DOHH2 (cell line): Measurements from ENCODE around the gene ADK.

Experiments used
- H3F3A ChIP-seq: fragments of 200-600 bp; sonication (generic), shearing (Covaris generic); 2 replicates; pipeline ENCODE4 v1.6.0; 2016; ENCODE audit warnings: antibody characterized with exemption, mild to moderate bottlenecking; ENCODE audit not compliant: control insufficient read depth, insufficient read depth
- H3K27ac ChIP-seq: fragments of 200-600 bp; sonication (generic); 2 replicates; pipeline ENCODE4 v1.5.1; 2014; ENCODE audit warnings: low read depth, mild to moderate bottlenecking, low read length, moderate library complexity
- H3K27me3 ChIP-seq: fragments of 200-600 bp; sonication (generic); 2 replicates; pipeline ENCODE4 v1.6.1; 2014; ENCODE audit warnings: mild to moderate bottlenecking, low read length, mixed read lengths; ENCODE audit not compliant: control insufficient read depth
- H3K36me3 ChIP-seq: fragments of 200-600 bp; sonication (generic); 2 replicates; pipeline ENCODE4 v1.6.1; 2014; ENCODE audit warnings: mild to moderate bottlenecking, low read length, moderate library complexity, mixed read lengths; ENCODE audit not compliant: control insufficient read depth
- H3K4me1 ChIP-seq: fragments of 200-600 bp; sonication (generic); 2 replicates; pipeline ENCODE4 v1.6.1; 2014; ENCODE audit warnings: mild to moderate bottlenecking, low read length, mixed read lengths; ENCODE audit not compliant: control insufficient read depth
- H3K4me2 ChIP-seq: fragments of 200-600 bp; sonication (generic); 2 replicates; pipeline ENCODE4 v1.6.0; 2014; ENCODE audit warnings: mild to moderate bottlenecking, low read length, moderate library complexity
- H3K4me3 ChIP-seq: fragments of 200-600 bp; sonication (generic); 2 replicates; pipeline ENCODE4 v1.5.1; 2014; ENCODE audit warnings: mild to moderate bottlenecking, low read length, mixed read lengths
- H3K79me2 ChIP-seq: fragments of 200-600 bp; sonication (generic); 2 replicates; pipeline ENCODE4 v1.6.1; 2014; ENCODE audit warnings: mild to moderate bottlenecking, low read length, mixed read lengths; ENCODE audit not compliant: control insufficient read depth
- H3K9me2 ChIP-seq: fragments of 200-600 bp; sonication (generic); replicated peaks from 2 replicates; pipeline ENCODE4 v1.6.1; 2014; ENCODE audit warnings: mild to moderate bottlenecking, low read length, mixed read lengths; ENCODE audit not compliant: control insufficient read depth
- H3K9me3 ChIP-seq: fragments of 200-600 bp; sonication (generic); 2 replicates; pipeline ENCODE4 v1.6.1; 2014; ENCODE audit warnings: antibody characterized with exemption, low read length, mixed read lengths; ENCODE audit not compliant: control insufficient read depth, insufficient read depth
- H4K20me1 ChIP-seq: fragments of 200-600 bp; sonication (generic); 2 replicates; pipeline ENCODE4 v1.6.0; 2014; ENCODE audit warnings: low read depth, mild to moderate bottlenecking, antibody characterized with exemption, low read length, moderate library complexity; ENCODE audit not compliant: control insufficient read depth, insufficient read depth
- EZH2phosphoT487 ChIP-seq: fragments of 200-600 bp; sonication (generic); IDR thresholded peaks from 2 replicates; pipeline ENCODE4 v1.6.1; 2017; ENCODE audit warnings: borderline replicate concordance, mild to moderate bottlenecking, antibody characterized with exemption, low read length, moderate library complexity, mixed read lengths
- TF ChIP-seq, protein P1 (sequence below): fragments of 200-600 bp; sonication (generic); IDR thresholded peaks from one replicate; pipeline ENCODE4 v1.5.1; 2014; ENCODE audit warnings: antibody characterized with exemption, mild to moderate bottlenecking, low read depth, low read length; ENCODE audit not compliant: poor library complexity, severe bottlenecking

The ADK gene

DNA sequence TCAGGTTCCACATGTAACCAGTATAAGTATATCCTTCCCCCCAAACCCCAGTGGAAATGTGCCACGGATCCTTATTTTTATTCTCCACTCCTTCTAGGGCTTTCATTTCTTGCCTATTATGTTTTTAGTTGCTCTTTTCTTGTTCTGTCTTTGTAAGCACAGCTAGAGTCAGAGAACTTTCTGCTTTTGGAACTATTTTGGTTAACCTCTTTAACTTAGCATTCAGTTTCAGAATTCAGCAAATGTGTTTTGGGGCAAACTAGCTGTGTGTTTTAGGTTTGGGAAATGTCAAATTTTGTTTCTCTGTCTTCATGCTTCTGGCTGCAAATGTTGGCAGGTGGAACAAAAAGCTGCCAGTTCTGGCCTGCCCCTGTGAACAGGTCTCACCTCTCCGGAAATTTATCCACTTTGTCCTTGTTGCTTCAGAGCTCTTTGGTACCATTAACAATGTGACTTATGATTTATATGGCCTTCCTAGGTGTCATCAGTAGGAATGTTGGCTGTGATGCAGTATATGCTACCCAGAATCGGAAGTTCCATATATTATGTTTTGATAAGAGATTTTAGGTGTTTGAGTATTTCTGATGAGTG is 156.1 kb downstream of the ADK start:
- Histone ChIP-seq H3K9me3 (no peaks in the 10 kb centered on the region), H3K27me3 (no peaks in the 10 kb centered on the region), H4K20me1 (no peaks in the 10 kb centered on the region), H3K9me2 (no peaks in the 10 kb centered on the region), H3K36me3 (no peaks in the 10 kb centered on the region), H3K27ac (no peak overlapping the region), H3K4me1 (no peaks in the 10 kb centered on the region), H3K79me2 (no peaks in the 10 kb centered on the region), H3F3A (no peaks in the 10 kb centered on the region), H3K4me2 (no peak overlapping the region), H3K4me3 (no peak overlapping the region)
- no peak for TF ChIP-seq EZH2phosphoT487
- TF ChIP-seq, protein P1, sequence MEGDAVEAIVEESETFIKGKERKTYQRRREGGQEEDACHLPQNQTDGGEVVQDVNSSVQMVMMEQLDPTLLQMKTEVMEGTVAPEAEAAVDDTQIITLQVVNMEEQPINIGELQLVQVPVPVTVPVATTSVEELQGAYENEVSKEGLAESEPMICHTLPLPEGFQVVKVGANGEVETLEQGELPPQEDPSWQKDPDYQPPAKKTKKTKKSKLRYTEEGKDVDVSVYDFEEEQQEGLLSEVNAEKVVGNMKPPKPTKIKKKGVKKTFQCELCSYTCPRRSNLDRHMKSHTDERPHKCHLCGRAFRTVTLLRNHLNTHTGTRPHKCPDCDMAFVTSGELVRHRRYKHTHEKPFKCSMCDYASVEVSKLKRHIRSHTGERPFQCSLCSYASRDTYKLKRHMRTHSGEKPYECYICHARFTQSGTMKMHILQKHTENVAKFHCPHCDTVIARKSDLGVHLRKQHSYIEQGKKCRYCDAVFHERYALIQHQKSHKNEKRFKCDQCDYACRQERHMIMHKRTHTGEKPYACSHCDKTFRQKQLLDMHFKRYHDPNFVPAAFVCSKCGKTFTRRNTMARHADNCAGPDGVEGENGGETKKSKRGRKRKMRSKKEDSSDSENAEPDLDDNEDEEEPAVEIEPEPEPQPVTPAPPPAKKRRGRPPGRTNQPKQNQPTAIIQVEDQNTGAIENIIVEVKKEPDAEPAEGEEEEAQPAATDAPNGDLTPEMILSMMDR: no peak

DNA sequence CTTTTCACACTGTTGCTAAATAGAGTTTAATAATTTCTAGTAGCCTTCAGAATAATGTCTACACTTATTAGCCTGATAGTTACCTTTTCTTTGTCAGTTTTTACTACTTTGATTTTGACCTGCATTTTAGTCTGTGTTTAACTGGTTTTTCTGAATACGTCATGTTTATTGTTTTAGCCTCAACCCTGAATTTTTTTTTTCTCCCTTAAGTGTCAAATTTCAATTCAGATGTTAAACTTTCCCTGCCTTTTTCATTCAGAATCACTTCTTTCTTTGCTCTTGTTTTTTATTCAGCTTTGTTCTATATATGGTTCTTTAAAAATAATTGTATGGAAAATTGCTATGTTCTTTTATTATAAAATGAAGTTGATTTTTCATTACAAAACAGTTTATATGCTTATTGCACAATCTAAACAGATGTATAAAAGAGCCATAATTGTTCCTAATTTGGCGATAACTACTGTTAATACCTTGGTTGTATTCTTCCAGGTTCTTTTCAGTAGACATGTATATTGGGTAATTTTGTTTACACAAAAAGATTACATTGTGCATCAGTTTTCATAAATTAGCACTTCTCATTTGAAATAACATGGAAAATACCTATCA is 159.7 kb downstream of the ADK start:
- no peaks in the 10 kb centered on the region for H4K20me1 ChIP-seq
- H3K36me3 ChIP-seq: no peaks in the 10 kb centered on the region
- TF ChIP-seq EZH2phosphoT487: no peak
- TF ChIP-seq, protein P1: no peak
- no peak overlapping the region for H3K4me2 ChIP-seq
- no peak overlapping the region for H3K27ac ChIP-seq
- no peaks in the 10 kb centered on the region for H3K27me3 ChIP-seq
- H3K4me3 ChIP-seq: no peak overlapping the region
- no peaks in the 10 kb centered on the region for H3K9me2 ChIP-seq
- no peaks in the 10 kb centered on the region for H3K4me1 ChIP-seq
- no peaks in the 10 kb centered on the region for H3F3A ChIP-seq
- H3K79me2 ChIP-seq: no peaks in the 10 kb centered on the region
- no peaks in the 10 kb centered on the region for H3K9me3 ChIP-seq

DNA sequence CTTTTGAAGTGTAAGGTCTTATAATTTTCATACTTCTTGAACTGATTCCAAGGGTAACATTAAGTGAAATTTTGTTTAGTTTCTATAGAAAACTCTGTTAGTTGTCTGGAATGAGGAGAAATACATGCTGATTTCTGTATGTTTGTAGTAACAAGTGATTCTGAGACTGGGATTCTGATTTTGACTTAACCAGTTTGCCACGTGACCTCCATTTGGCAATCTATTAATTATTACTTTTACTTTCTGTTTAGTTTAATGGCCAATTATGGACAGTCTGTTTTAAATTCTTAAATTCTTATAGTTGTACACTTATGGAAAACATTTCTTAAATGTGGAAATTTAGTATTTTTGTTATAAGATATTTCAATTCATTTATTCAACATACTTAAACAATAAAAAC is 163.1 kb downstream of the ADK start:
- H3K4me2 ChIP-seq: no peak overlapping the region
- H3K36me3 ChIP-seq: no peaks in the 10 kb centered on the region
- H3K27ac ChIP-seq: no peak overlapping the region
- H4K20me1 ChIP-seq: no peaks in the 10 kb centered on the region
- TF ChIP-seq, protein P1: no peak
- TF ChIP-seq EZH2phosphoT487: no peak
- H3F3A ChIP-seq: no peaks in the 10 kb centered on the region
- H3K9me3 ChIP-seq: no peaks in the 10 kb centered on the region
- H3K4me1 ChIP-seq: no peaks in the 10 kb centered on the region
- no peaks in the 10 kb centered on the region for H3K9me2 ChIP-seq
- no peak overlapping the region for H3K4me3 ChIP-seq
- H3K27me3 ChIP-seq: no peaks in the 10 kb centered on the region
- no peaks in the 10 kb centered on the region for H3K79me2 ChIP-seq
